HEK293T (cell line): Measurements from ENCODE around the gene KIFC1.
A peak's percentile ranks its signal among the peaks of the same experiment; 100 is the strongest.

ENCODE experiments used
- CTCF ChIA-PET: fragments of 350-600 bp; formaldehyde crosslinking; extraction: SDS; loops from one replicate; lab custom pipeline; 2021; ENCODE audit warnings: antibody characterized with exemption, inconsistent platforms; lab: Yijun Ruan, JAX
- POLR2A ChIA-PET: fragments of 350-600 bp; formaldehyde crosslinking; extraction: SDS; loops from one replicate; lab custom pipeline; 2020; ENCODE audit warnings: antibody characterized with exemption, inconsistent platforms; lab: Yijun Ruan, JAX
- DNase-seq: peaks from one replicate; pipeline ENCODE4 v3.0.0; 2012; ENCODE audit warnings: mixed read lengths; ENCODE audit errors: extremely low spot score
- ARNT ChIP-seq: fragments of 450-650 bp; IDR thresholded peaks from 2 replicates; pipeline ENCODE4 v1.6.1; 2017; ENCODE audit warnings: mild to moderate bottlenecking
- BHLHE40 ChIP-seq: fragments of 450-650 bp; IDR thresholded peaks from 2 replicates; pipeline ENCODE4 v1.6.1; 2016; ENCODE audit warnings: mild to moderate bottlenecking, moderate library complexity, borderline replicate concordance
- CTBP1 ChIP-seq: fragments of 450-650 bp; IDR thresholded peaks from 2 replicates; pipeline ENCODE4 v1.6.1; 2016; ENCODE audit warnings: borderline replicate concordance
- ELF4 ChIP-seq: fragments of 450-650 bp; IDR thresholded peaks from 2 replicates; pipeline ENCODE4 v1.6.1; 2017; ENCODE audit warnings: antibody characterized with exemption
- FOXA1 ChIP-seq: fragments of 450-650 bp; IDR thresholded peaks from 2 replicates; pipeline ENCODE4 v1.6.1; 2016; ENCODE audit warnings: mild to moderate bottlenecking
- FOXK2 ChIP-seq: fragments of 450-650 bp; IDR thresholded peaks from 2 replicates; pipeline ENCODE4 v1.6.1; 2016; ENCODE audit warnings: mild to moderate bottlenecking
- FOXM1 ChIP-seq: fragments of 450-650 bp; IDR thresholded peaks from 2 replicates; pipeline ENCODE4 v1.6.1; 2017; ENCODE audit warnings: mild to moderate bottlenecking, borderline replicate concordance
- HDGF ChIP-seq: fragments of 450-650 bp; IDR thresholded peaks from 2 replicates; pipeline ENCODE4 v1.6.1; 2017; ENCODE audit warnings: antibody characterized with exemption, borderline replicate concordance
- L3MBTL2 ChIP-seq: fragments of 450-650 bp; conservative IDR thresholded peaks from 2 replicates; pipeline ENCODE4 v1.6.1; 2016; ENCODE audit warnings: mild to moderate bottlenecking
- LEF1 ChIP-seq: fragments of 450-650 bp; IDR thresholded peaks from 2 replicates; pipeline ENCODE4 v1.6.1; 2017; ENCODE audit warnings: mild to moderate bottlenecking, borderline replicate concordance
- NFRKB ChIP-seq: fragments of 450-650 bp; IDR thresholded peaks from 2 replicates; pipeline ENCODE4 v1.6.1; 2016; ENCODE audit warnings: mild to moderate bottlenecking, moderate library complexity
- PKNOX1 ChIP-seq: fragments of 450-650 bp; IDR thresholded peaks from 2 replicates; pipeline ENCODE4 v1.6.1; 2016
- SP1 ChIP-seq: fragments of 450-650 bp; IDR thresholded peaks from 2 replicates; pipeline ENCODE4 v1.6.1; 2017
- SUZ12 ChIP-seq: fragments of 450-650 bp; IDR thresholded peaks from 2 replicates; pipeline ENCODE4 v1.6.1; 2016; ENCODE audit warnings: mild to moderate bottlenecking
- TARDBP ChIP-seq: fragments of 450-650 bp; IDR thresholded peaks from 2 replicates; pipeline ENCODE4 v1.6.1; 2016
- ZNF384 ChIP-seq: fragments of 450-650 bp; IDR thresholded peaks from 2 replicates; pipeline ENCODE4 v1.6.1; 2016

Gene KIFC1

DNA sequence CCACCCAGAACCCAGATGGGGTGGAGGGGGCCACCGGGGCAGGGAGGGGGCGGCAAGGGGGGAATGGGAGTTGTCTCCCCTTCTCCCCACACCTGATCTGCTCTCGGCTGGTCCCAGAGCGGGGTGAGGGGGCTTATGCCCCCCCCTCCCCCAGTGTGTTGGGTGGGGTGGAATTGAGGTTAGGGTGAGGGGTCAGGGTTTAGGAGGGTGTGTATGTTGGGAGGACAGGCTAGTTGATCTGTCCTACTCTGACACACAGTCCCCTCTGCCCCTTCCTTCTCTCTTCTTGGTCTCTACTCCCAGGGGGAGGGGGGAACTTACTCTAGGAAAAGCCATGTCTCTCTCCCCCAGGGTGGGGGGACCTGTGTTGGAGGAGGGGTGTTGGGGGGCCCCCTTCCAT lies 60.9 kb downstream of the KIFC1 start:
- POLR2A ChIA-PET: interaction anchor here (3.6 kb wide), 1 partner anchor 12 kb away, joined by 18 read pairs; no protein-coding TSS in a partner anchor
- CTCF ChIA-PET: no interaction called here
- DNase-seq: no peak
- TF ChIP-seq FOXK2: no peak
- no peak for TF ChIP-seq L3MBTL2

- no peak for DNase-seq
- TF ChIP-seq BHLHE40 (no peak), FOXA1 (no peak), TARDBP (no peak), FOXM1 (no peak), ZNF384 (no peak), SP1 (no peak), PKNOX1 (no peak)
- POLR2A ChIA-PET: interaction anchor here (0.7 to 3.6 kb wide), 17 partner anchors 8 to 182 kb away, joined by 3 to 18 read pairs (median 5); partner anchors contain the start of genes CUTA, RPS18, VPS52 and ZBTB22
- CTCF ChIA-PET: interaction anchor here (0.8 kb wide), 1 partner anchor 28 kb away, joined by 4 read pairs; no protein-coding TSS in a partner anchor
Measured at GRCh38 chr6:33453393-33454008, 61.9 kb downstream of the KIFC1 start.

DNA sequence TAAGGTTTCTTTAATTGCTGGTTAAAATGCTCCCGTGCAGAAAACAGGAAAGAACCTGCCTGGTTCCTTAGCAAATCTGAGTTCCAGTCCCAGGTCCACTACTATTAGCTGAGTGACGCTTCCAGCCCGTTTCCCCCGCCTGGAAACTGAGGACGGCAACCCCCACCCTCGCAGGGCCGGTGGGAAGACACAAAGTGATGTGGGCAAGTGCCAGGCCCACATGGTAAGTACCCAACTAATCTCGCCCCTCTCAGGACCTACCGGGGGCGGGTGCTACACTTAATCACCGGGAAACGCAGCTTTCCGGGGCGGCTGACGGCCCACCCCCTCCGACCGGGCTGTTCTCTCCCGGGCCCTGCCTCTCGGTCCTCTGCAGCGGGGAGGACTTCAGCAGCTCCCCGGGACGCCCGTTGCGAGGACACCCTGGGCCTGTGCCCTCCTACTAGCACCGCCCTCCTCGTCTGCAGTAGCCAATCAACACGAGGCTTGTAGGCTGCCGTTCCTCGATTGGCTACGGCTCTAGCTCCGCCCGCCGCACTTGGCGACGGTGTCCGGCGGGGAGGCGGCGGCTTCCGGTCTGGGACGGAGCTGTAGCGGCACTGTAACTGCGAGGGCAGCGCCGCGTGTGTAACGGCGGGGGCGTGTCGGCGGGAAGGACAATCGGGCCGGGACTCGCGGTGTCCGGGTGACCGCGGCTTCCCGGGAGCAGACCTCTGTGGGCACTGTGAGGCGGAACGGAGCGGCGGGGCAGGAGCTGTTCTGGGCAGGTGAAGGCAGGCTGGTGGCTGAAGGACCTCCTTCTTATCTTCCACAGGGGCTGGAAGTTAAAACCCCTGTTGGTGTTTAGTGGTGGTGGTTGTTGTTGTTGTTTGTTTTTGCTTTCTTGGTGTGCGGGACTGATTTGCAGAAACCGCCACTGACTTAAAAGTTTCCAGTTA lies 62.7 kb downstream of the KIFC1 start, which contains the start of gene ZBTB9:
TSS of gene ZBTB9 (plus strand) at position 568 of the 938 bp plus-strand sequence. CDS start 525 bp downstream, outside the sequence.
- DNase-seq: peak; percentile 98
- ChIA-PET POLR2A (interaction anchor here (0.7 to 3.6 kb wide), 26 partner anchors 9 to 257 kb away, joined by 3 to 18 read pairs (median 4); partner anchors contain the start of genes BAK1, CUTA, RPS18 and UQCC2), CTCF (interaction anchor here (0.8 kb wide), 2 partner anchors 29 to 64 kb away, joined by 3 to 4 read pairs; no protein-coding TSS in a partner anchor)
- TF ChIP-seq L3MBTL2 (peak; percentile 94), ELF4 (peak; percentile 48; the same call in 1 of the 2 replicates), SP1 (no peak)

- TF ChIP-seq SUZ12: no peak
- TF ChIP-seq ARNT: no peak
- TF ChIP-seq LEF1: no peak
- no peak for TF ChIP-seq ELF4
- no peak for TF ChIP-seq FOXA1
- TF ChIP-seq ZNF384: no peak
- no peak for TF ChIP-seq NFRKB
- TF ChIP-seq SP1: no peak
- no peak for TF ChIP-seq BHLHE40
- no peak for TF ChIP-seq FOXK2
- TF ChIP-seq TARDBP: no peak
- DNase-seq: no peak
- CTCF ChIA-PET: no interaction called here
- POLR2A ChIA-PET: interaction anchor here (0.9 to 3.6 kb wide), 16 partner anchors 8 to 256 kb away, joined by 3 to 18 read pairs (median 5); partner anchors contain the start of genes BAK1, CUTA, RPS18 and UQCC2
Measured at GRCh38 chr6:33455051-33455450, 63.4 kb downstream of the KIFC1 start.

DNA sequence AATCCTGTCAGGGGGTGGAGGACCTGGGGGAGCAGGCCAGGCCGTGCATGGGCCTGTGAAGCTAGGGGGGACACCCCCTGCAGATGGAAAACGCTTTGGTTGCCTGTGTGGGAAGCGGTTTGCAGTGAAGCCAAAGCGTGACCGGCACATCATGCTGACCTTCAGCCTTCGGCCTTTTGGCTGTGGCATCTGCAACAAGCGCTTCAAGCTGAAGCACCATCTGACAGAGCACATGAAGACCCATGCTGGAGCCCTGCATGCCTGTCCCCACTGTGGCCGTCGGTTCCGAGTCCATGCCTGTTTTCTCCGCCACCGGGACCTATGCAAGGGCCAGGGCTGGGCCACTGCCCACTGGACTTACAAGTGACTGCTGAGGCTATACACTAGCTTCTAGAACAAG lies 64.5 kb downstream of the KIFC1 start:
- ChIA-PET CTCF (no interaction called here), POLR2A (interaction anchor here (1.0 kb wide), 1 partner anchor 25 kb away, joined by 3 read pairs; no protein-coding TSS in a partner anchor)
- TF ChIP-seq FOXK2 (no peak), ARNT (no peak)
- DNase-seq: no peak

- ChIA-PET CTCF (no interaction called here), POLR2A (no interaction called here)
- TF ChIP-seq FOXA1 (no peak), FOXK2 (no peak), SUZ12 (no peak), ARNT (no peak), L3MBTL2 (no peak), PKNOX1 (no peak), HDGF (no peak), TARDBP (no peak), BHLHE40 (no peak), ZNF384 (no peak), CTBP1 (no peak), NFRKB (no peak), LEF1 (no peak), SP1 (no peak), FOXM1 (no peak), ELF4 (no peak)
- DNase-seq: no peak
Measured at GRCh38 chr6:33458676-33459075, 67.1 kb downstream of the KIFC1 start.

GRCh38 chr6:33459226-33459625 lies 67.6 kb downstream of the KIFC1 start:
- TF ChIP-seq ELF4 (no peak), LEF1 (no peak), BHLHE40 (no peak), ARNT (no peak), ZNF384 (no peak), L3MBTL2 (no peak), FOXA1 (no peak), FOXK2 (no peak)
- POLR2A ChIA-PET: no interaction called here
- DNase-seq: no peak
- CTCF ChIA-PET: no interaction called here
